Psoas muscle (tissue), 8 donors: ENCODE results near the gene CDC42SE1. TPM values are rescaled to one million over a fixed set of nuclear protein-coding genes. Genes with fewer than 3 reads are reported as not detected.
A peak's percentile ranks its signal among the peaks of the same experiment; 100 is the strongest.

Experiments used
- ATAC-seq, 4 donors: fragments of 200-7000 bp; cut with Tn5 transposase; one replicate each; pipeline ENCODE4 v1.9.1; 2020; ENCODE audit warnings: moderate library complexity in 3 of 4, mild to moderate bottlenecking in 2 of 4
- DNase-seq, 2 donors: peaks; one replicate each; pipeline ENCODE4 v3.0.0-alpha.2; 2020
- H3K27ac ChIP-seq: fragments of 200-600 bp; one replicate; pipeline ENCODE4 v1.8.0; 2022
- H3K27me3 ChIP-seq, 3 donors: fragments of 200-600 bp in 1 of 3; one replicate each; pipeline versions ENCODE4 v1.6.1 to v1.8.0; 2013 to 2022; ENCODE audit warnings: low read length in 2 of 3, mild to moderate bottlenecking in 2 of 3, moderate library complexity in 1 of 3; ENCODE audit not compliant: insufficient read depth in 3 of 3
- H3K36me3 ChIP-seq, 2 donors: fragments of 200-600 bp in 1 of 2; one replicate each; pipeline versions ENCODE4 v1.6.1 to v1.8.0; 2013 to 2022; ENCODE audit warnings: low read depth in 1 of 2, mild to moderate bottlenecking in 1 of 2, moderate library complexity in 1 of 2; ENCODE audit not compliant: insufficient read depth in 1 of 2
- H3K4me1 ChIP-seq: fragments of 200-600 bp; one replicate; pipeline ENCODE4 v1.8.0; 2022
- H3K4me3 ChIP-seq: fragments of 200-600 bp; one replicate; pipeline ENCODE4 v1.8.0; 2022; ENCODE audit warnings: mild to moderate bottlenecking
- H3K9me3 ChIP-seq: fragments of 200-600 bp; one replicate; pipeline ENCODE4 v1.8.0; 2022
- CTCF ChIP-seq: fragments of 200-600 bp; IDR thresholded peaks from one replicate; pipeline ENCODE4 v1.8.0; 2022; ENCODE audit warnings: antibody characterized with exemption
- WGBS, 3 donors: extraction: QIAGEN DNeasy Blood & Tissue Kit; methylation state at CpG; one replicate each; pipeline versions ENCODE4 v1.1.6 to v1.1.7; 2013; 5-methylcytosine and 5-hydroxymethylcytosine counted together
- intact Hi-C, 2 donors: fragments of 100-400 bp; cut with DNase I; formaldehyde crosslinking; loops; one replicate each; pipeline versions ENCODE4 v1.11.0 to v1.14.2; 2022
- polyA plus RNA-seq, 3 donors: library from polyadenylated mRNA; stranded (reverse); fragments of 200-250 nt; gene quantifications; one replicate each; pipeline ENCODE4 v1.2.3, GENCODE V29; 2013
- total RNA-seq, 4 donors: library from RNA; stranded (reverse); fragmentation: NEBNext Ultra II Directional in 2 of 4; extraction: Animal tissue kit (Norgen Biotek cat#: 25700) in 2 of 4; gene quantifications; one replicate each; pipeline versions ENCODE4 v1.2.1 to v1.2.4, GENCODE V29; 2021 to 2023
- donor health status: healthy with polysubstance abuse.
- donor health status: DM: no; HTN: no; CAD: no; lungs with moderate emphysema.
- donor health status: Bipolar disorder and iron deficiency.
- donor health status: healthy.
- donor health status: DM: yes; HTN: yes; CAD: no.
- donor health status: DM: no; HTN: no; CAD: no.
- donor health status: DM: no; HTN: no; CAD: no.
- donor health status: DM: yes; HTN: yes; CAD: no.

Gene CDC42SE1
- total and polyA plus RNA-seq, 7 donors, result 20.1 to 49.8 (median 31.0) TPM

DNA sequence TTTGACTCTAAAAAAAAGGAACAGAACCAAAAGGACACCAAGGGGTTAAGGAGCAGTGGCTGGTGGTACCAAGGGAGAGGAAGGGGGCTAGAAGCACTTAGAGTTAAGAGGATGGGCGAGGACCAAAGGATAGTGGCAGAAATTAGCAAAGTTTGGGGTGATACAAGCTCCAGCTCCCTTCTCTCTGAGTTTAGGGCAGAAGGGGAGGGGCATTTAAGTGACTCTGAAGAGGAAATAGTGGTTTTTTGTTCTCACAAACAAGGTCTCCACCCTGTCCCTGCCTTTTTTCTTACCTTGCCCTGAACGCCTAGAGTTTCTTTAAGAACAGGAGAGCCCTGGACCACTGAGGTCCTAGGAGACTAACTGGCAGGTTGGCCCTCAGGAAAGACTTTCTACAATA lies 3.3 kb downstream of the CDC42SE1 start:
- peaks cover 11 to 63% of the 10 kb centered on the region in 2 donors for H3K36me3 ChIP-seq
- ATAC-seq (no peak), DNase-seq (no peak)
- no peaks in the 10 kb centered on the region for H3K27me3 ChIP-seq
- intact Hi-C loops, result loop anchor here in 1 of 2 donors (5.0 kb wide), 1 partner anchor 34 kb away; no protein-coding TSS in a partner anchor
- H3K27ac ChIP-seq, result peak overlapping the region; percentile 67
- TF ChIP-seq CTCF, result no peak
- peak overlapping the region; percentile 83 for H3K4me3 ChIP-seq
- peaks cover 28% of the 10 kb centered on the region for H3K4me1 ChIP-seq
- H3K9me3 ChIP-seq, result no peaks in the 10 kb centered on the region
- 56 to 80% (median 68%) methylated on average over 2 of the region's 2 CpGs for WGBS, 3 donors

DNA sequence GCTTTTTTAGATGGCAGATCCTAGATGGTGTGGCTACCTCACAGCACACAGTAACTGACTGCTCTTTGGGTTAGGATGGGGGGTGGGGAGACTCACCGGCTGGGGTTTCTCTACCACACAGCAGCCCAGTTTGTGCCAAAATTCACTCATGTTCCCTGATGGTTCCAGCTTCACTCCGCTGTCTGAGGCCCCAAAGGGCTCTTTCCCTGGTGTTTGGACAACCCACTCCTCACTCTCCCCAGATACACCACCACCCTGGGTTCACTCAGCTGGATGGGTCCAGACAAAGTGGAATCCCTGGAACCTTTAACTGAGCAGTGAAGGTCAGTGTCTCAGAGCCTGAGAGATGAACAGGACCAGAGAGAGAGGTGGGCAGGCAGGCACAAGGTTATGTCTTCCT lies 3.8 kb downstream of the CDC42SE1 start:
- H3K4me1 ChIP-seq, result peaks cover 28% of the 10 kb centered on the region
- peak overlapping the region; percentile 67 for H3K27ac ChIP-seq
- H3K9me3 ChIP-seq, result no peaks in the 10 kb centered on the region
- H3K4me3 ChIP-seq, result no peak overlapping the region
- ATAC-seq (no peak), DNase-seq (no peak)
- peaks cover 11 to 69% of the 10 kb centered on the region in 2 donors for H3K36me3 ChIP-seq
- WGBS, 3 donors, result 31 to 93% (median 86%) methylated on average over 1 to 2 of the region's 2 CpGs
- TF ChIP-seq CTCF, result no peak
- no peaks in the 10 kb centered on the region for H3K27me3 ChIP-seq
- intact Hi-C loops, result loop anchor here in 1 of 2 donors (5.0 kb wide), 1 partner anchor 33 kb away; no protein-coding TSS in a partner anchor

DNA sequence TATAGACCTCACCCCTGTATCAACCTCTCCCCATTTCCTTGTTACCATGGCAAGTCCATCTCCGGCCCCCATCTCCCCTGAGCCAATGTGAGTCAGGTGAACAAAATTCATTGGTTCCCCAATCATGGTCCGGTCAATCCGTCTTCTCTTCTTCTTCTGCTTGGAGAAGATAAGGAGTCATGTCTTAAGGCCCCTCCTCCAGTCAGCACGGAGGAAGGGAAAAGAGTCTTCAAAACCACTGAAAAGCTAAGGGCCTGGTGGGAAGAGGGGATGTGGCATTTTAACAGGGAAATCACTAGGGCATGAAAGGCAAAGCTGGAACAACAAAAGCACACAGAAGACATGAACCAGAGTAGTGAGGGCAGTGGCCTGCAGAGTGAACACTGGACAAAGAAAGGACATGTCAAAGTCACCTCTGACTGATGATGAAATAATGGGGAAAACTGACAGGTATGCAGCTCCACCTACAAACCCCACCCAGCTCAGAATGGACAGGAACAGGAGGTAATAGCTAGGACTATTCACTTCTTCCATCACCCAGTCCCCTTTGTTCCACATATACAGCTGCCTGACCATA lies 4.4 kb downstream of the CDC42SE1 start:
- peaks cover 11 to 74% of the 10 kb centered on the region in 2 donors for H3K36me3 ChIP-seq
- H3K4me3 ChIP-seq, result no peak overlapping the region
- H3K9me3 ChIP-seq, result no peaks in the 10 kb centered on the region
- intact Hi-C loops, result loop anchor here in 1 of 2 donors (5.0 kb wide), 1 partner anchor 33 kb away; no protein-coding TSS in a partner anchor
- peaks cover 29% of the 10 kb centered on the region for H3K4me1 ChIP-seq
- TF ChIP-seq CTCF, result no peak
- DNase-seq (no peak), ATAC-seq (no peak)
- WGBS, 3 donors, result 90 to 92% (median 90%) methylated on average over 4 of the region's 4 CpGs
- no peaks in the 10 kb centered on the region for H3K27me3 ChIP-seq
- no peak overlapping the region for H3K27ac ChIP-seq

GRCh38 chr1:151051356-151052009 lies 7.9 kb downstream of the CDC42SE1 start:
- peaks cover 24% of the 10 kb centered on the region for H3K4me1 ChIP-seq
- intact Hi-C loops, result no loop called here
- no peak overlapping the region for H3K27ac ChIP-seq
- no peaks in the 10 kb centered on the region for H3K27me3 ChIP-seq
- WGBS, 3 donors, result 47 to 54% (median 53%) methylated on average over 2 of the region's 2 CpGs
- no peaks in the 10 kb centered on the region for H3K9me3 ChIP-seq
- ATAC-seq (no peak), DNase-seq (no peak)
- H3K36me3 ChIP-seq, result peaks cover 11 to 69% of the 10 kb centered on the region in 2 donors
- H3K4me3 ChIP-seq, result no peak overlapping the region
- no peak for TF ChIP-seq CTCF
